ENCODE results near the gene AFAP1L1.

Gene AFAP1L1

DNA sequence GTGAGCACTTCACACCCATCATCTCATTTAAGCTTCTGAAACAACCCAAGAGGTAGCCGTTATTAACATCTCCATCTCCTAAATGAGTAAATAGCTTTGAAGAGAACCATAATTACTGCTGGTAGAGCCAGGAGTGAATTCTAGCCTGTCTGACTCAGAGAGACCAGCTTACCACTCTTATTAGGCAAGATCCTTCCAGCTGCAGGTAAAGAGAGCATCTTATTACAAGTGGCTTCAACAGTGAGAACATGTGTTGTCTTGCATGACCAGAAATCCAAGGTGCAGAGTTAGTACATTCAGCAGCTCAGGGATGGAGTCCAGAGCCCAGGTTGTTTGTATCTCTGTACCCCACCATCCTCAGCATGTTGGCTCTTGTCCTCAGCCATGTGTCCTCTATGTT is 10.9 kb upstream of the AFAP1L1 start:
- H4K8ac ChIP-seq (ENCODE audit: low read length) = no peak overlapping the region
- 92% methylated on average over 1 of the region's 1 CpG for WGBS
- no peak overlapping the region for H2BK15ac ChIP-seq (ENCODE audit: low read depth, poor library complexity, severe bottlenecking)
- no peak overlapping the region for H3K9ac ChIP-seq (ENCODE audit: low read length)
- H2BK12ac ChIP-seq (ENCODE audit: low read length in 2 of 2) = no peak overlapping the region
- H2AFZ ChIP-seq (ENCODE audit: low read depth, low read length) = no peak overlapping the region
- H3K79me1 ChIP-seq (replicated peaks; ENCODE audit: low read length, poor library complexity, severe bottlenecking) = no peaks in the 10 kb centered on the region
- no peak overlapping the region for H2BK5ac ChIP-seq (ENCODE audit: low read depth, low read length, poor library complexity, severe bottlenecking)
- peaks cover 11% of the 10 kb centered on the region for H3K4me1 ChIP-seq (ENCODE audit: control insufficient read depth, insufficient read depth, low read depth, low read length)
- H3K27me3 ChIP-seq (ENCODE audit: control insufficient read depth in 1 of 2, insufficient read depth in 1 of 2, low read length in 2 of 2) = peaks cover 0 to 28% of the 10 kb centered on the region in 2 experiments
- no peak overlapping the region for H3K18ac ChIP-seq (ENCODE audit: low read depth in 1 of 2, low read length in 2 of 2)
- no peak overlapping the region for H3K4me2 ChIP-seq (ENCODE audit: low read length, poor library complexity, severe bottlenecking)
- no peak overlapping the region for H3K23ac ChIP-seq (ENCODE audit: low read length in 2 of 2)
- DNase-seq = no peak
- no peak overlapping the region for H3K4me3 ChIP-seq (ENCODE audit: insufficient read depth in 1 of 2, low read depth in 1 of 2, low read length in 2 of 2)
- peaks cover 0 to 10% of the 10 kb centered on the region in 2 experiments for H3K36me3 ChIP-seq (ENCODE audit: control insufficient read depth in 1 of 2, insufficient read depth in 2 of 2, low read depth in 1 of 2, low read length in 2 of 2)
- no peak overlapping the region for H3K27ac ChIP-seq (ENCODE audit: low read length, poor library complexity, severe bottlenecking)
- no peak overlapping the region for H4K91ac ChIP-seq (ENCODE audit: low read length)
- H2AK5ac ChIP-seq (ENCODE audit: low read length, severe bottlenecking) = no peak overlapping the region
- H3K14ac ChIP-seq (ENCODE audit: low read length in 2 of 2) = no peak overlapping the region
- no peak overlapping the region for H2BK120ac ChIP-seq (ENCODE audit: low read depth, low read length)
- H3K9me3 ChIP-seq (ENCODE audit: control insufficient read depth, low read length) = no peaks in the 10 kb centered on the region
- H3K4ac ChIP-seq (ENCODE audit: low read depth in 1 of 2, low read length in 2 of 2) = no peak overlapping the region

DNA sequence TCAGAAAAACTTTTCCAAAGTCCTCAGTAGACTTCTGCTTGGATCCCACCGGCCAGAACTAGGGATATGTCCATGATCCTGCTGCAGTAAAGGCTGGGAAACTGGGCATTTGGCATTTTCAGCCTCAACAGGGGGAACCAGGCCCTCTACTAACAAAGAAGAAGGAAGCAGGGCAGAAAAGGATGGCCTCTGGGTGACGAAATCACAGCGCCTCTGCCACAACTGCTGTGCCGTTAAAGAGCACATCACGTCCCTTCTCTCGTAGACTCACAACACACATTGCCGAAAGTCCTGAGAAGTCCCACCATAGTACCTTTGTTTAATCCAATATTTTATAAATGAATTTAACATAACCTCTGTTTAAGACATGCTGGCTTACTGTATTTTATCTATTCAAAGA is 10.4 kb upstream of the AFAP1L1 start:
- H3K4ac ChIP-seq (ENCODE audit: low read depth in 1 of 2, low read length in 2 of 2) = no peak overlapping the region
- peaks cover 11% of the 10 kb centered on the region for H3K4me1 ChIP-seq (ENCODE audit: control insufficient read depth, insufficient read depth, low read depth, low read length)
- no peak overlapping the region for H3K23ac ChIP-seq (ENCODE audit: low read length in 2 of 2)
- H4K91ac ChIP-seq (ENCODE audit: low read length) = no peak overlapping the region
- no peaks in the 10 kb centered on the region for H3K79me1 ChIP-seq (replicated peaks; ENCODE audit: low read length, poor library complexity, severe bottlenecking)
- H2BK5ac ChIP-seq (ENCODE audit: low read depth, low read length, poor library complexity, severe bottlenecking) = no peak overlapping the region
- no peak overlapping the region for H2BK12ac ChIP-seq (ENCODE audit: low read length in 2 of 2)
- no peak overlapping the region for H2BK120ac ChIP-seq (ENCODE audit: low read depth, low read length)
- H2BK15ac ChIP-seq (ENCODE audit: low read depth, poor library complexity, severe bottlenecking) = no peak overlapping the region
- WGBS = 65% methylated on average over 3 of the region's 7 CpGs
- H3K18ac ChIP-seq (ENCODE audit: low read depth in 1 of 2, low read length in 2 of 2) = no peak overlapping the region
- H2AFZ ChIP-seq (ENCODE audit: low read depth, low read length) = no peak overlapping the region
- no peak overlapping the region for H4K8ac ChIP-seq (ENCODE audit: low read length)
- no peak overlapping the region for H2AK5ac ChIP-seq (ENCODE audit: low read length, severe bottlenecking)
- no peak overlapping the region for H3K27ac ChIP-seq (ENCODE audit: low read length, poor library complexity, severe bottlenecking)
- peaks cover 0 to 5% of the 10 kb centered on the region in 2 experiments for H3K36me3 ChIP-seq (ENCODE audit: control insufficient read depth in 1 of 2, insufficient read depth in 2 of 2, low read depth in 1 of 2, low read length in 2 of 2)
- H3K27me3 ChIP-seq (ENCODE audit: control insufficient read depth in 1 of 2, insufficient read depth in 1 of 2, low read length in 2 of 2) = peaks cover 0 to 28% of the 10 kb centered on the region in 2 experiments
- H3K9me3 ChIP-seq (ENCODE audit: control insufficient read depth, low read length) = no peaks in the 10 kb centered on the region
- no peak overlapping the region for H3K4me2 ChIP-seq (ENCODE audit: low read length, poor library complexity, severe bottlenecking)
- no peak overlapping the region for H3K4me3 ChIP-seq (ENCODE audit: insufficient read depth in 1 of 2, low read depth in 1 of 2, low read length in 2 of 2)
- no peak overlapping the region for H3K9ac ChIP-seq (ENCODE audit: low read length)
- H3K14ac ChIP-seq (ENCODE audit: low read length in 2 of 2) = no peak overlapping the region
- DNase-seq = no peak

- H3K9me3 ChIP-seq (ENCODE audit: control insufficient read depth, low read length) = no peaks in the 10 kb centered on the region
- H2BK12ac ChIP-seq (ENCODE audit: low read length in 2 of 2) = no peak overlapping the region
- H3K4me3 ChIP-seq (ENCODE audit: insufficient read depth in 1 of 2, low read depth in 1 of 2, low read length in 2 of 2) = no peak overlapping the region
- no peak overlapping the region for H3K27ac ChIP-seq (ENCODE audit: low read length, poor library complexity, severe bottlenecking)
- H3K14ac ChIP-seq (ENCODE audit: low read length in 2 of 2) = no peak overlapping the region
- no peak for DNase-seq
- H2BK5ac ChIP-seq (ENCODE audit: low read depth, low read length, poor library complexity, severe bottlenecking) = no peak overlapping the region
- no peak overlapping the region for H2AFZ ChIP-seq (ENCODE audit: low read depth, low read length)
- H4K91ac ChIP-seq (ENCODE audit: low read length) = no peak overlapping the region
- no peaks in the 10 kb centered on the region for H3K79me1 ChIP-seq (replicated peaks; ENCODE audit: low read length, poor library complexity, severe bottlenecking)
- H3K4ac ChIP-seq (ENCODE audit: low read depth in 1 of 2, low read length in 2 of 2) = no peak overlapping the region
- WGBS = 79% methylated on average over 3 of the region's 4 CpGs
- no peak overlapping the region for H2BK120ac ChIP-seq (ENCODE audit: low read depth, low read length)
- H2AK5ac ChIP-seq (ENCODE audit: low read length, severe bottlenecking) = no peak overlapping the region
- peaks cover 0 to 4% of the 10 kb centered on the region in 2 experiments for H3K36me3 ChIP-seq (ENCODE audit: control insufficient read depth in 1 of 2, insufficient read depth in 2 of 2, low read depth in 1 of 2, low read length in 2 of 2)
- H2BK15ac ChIP-seq (ENCODE audit: low read depth, poor library complexity, severe bottlenecking) = no peak overlapping the region
- peaks cover 0 to 28% of the 10 kb centered on the region in 2 experiments for H3K27me3 ChIP-seq (ENCODE audit: control insufficient read depth in 1 of 2, insufficient read depth in 1 of 2, low read length in 2 of 2)
- H3K4me1 ChIP-seq (ENCODE audit: control insufficient read depth, insufficient read depth, low read depth, low read length) = peaks cover 8% of the 10 kb centered on the region
- H3K18ac ChIP-seq (ENCODE audit: low read depth in 1 of 2, low read length in 2 of 2) = no peak overlapping the region
- H3K4me2 ChIP-seq (ENCODE audit: low read length, poor library complexity, severe bottlenecking) = no peak overlapping the region
- H3K9ac ChIP-seq (ENCODE audit: low read length) = no peak overlapping the region
- no peak overlapping the region for H3K23ac ChIP-seq (ENCODE audit: low read length in 2 of 2)
- no peak overlapping the region for H4K8ac ChIP-seq (ENCODE audit: low read length)
Measured at GRCh38 chr5:149262315-149262714, 9.3 kb upstream of the AFAP1L1 start.

DNA sequence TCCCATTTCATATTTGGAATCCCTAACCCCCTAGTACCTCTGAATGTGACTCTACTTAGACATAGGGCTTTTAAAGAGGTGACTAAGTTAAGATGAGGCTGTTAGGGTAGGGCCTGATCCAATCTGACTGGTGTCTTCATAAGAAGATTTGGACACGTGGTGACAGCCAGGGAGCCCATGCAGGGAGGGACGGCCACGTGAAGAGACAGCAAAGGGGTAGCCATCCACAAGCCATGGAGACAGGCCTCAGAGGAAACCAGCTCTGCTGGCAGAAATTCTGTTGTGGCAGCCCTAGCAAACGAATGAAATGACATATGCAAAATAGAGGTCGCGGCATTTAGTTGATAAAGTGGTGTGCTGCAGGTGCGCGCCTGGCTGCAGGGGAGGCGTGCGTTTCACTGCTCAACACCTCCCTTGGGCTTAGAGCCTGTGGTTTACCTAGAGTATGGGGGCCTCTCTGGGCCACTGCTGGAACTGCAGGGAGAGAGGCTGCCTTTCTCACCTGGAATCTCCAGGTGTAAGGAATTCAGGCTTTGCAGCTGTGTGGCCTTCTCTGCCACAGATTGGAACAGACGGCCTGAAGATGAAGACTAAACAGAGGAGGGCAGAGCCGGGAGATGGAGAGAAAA is 7.1 kb upstream of the AFAP1L1 start:
- H3K4me2 ChIP-seq (ENCODE audit: low read length, poor library complexity, severe bottlenecking) = no peak overlapping the region
- H4K8ac ChIP-seq (ENCODE audit: low read length) = no peak overlapping the region
- no peak overlapping the region for H2BK120ac ChIP-seq (ENCODE audit: low read depth, low read length)
- no peak overlapping the region for H2AFZ ChIP-seq (ENCODE audit: low read depth, low read length)
- H4K91ac ChIP-seq (ENCODE audit: low read length) = no peak overlapping the region
- no peaks in the 10 kb centered on the region for H3K36me3 ChIP-seq (ENCODE audit: control insufficient read depth in 1 of 2, insufficient read depth in 2 of 2, low read depth in 1 of 2, low read length in 2 of 2)
- no peak overlapping the region for H3K9ac ChIP-seq (ENCODE audit: low read length)
- DNase-seq = no peak
- H3K14ac ChIP-seq (ENCODE audit: low read length in 2 of 2) = no peak overlapping the region
- WGBS = 16% methylated on average over 12 of the region's 12 CpGs
- no peak overlapping the region for H3K4ac ChIP-seq (ENCODE audit: low read depth in 1 of 2, low read length in 2 of 2)
- H3K27me3 ChIP-seq (ENCODE audit: control insufficient read depth in 1 of 2, insufficient read depth in 1 of 2, low read length in 2 of 2) = peaks cover 0 to 28% of the 10 kb centered on the region in 2 experiments
- H2BK5ac ChIP-seq (ENCODE audit: low read depth, low read length, poor library complexity, severe bottlenecking) = no peak overlapping the region
- peaks cover 15% of the 10 kb centered on the region for H3K9me3 ChIP-seq (ENCODE audit: control insufficient read depth, low read length)
- H3K79me1 ChIP-seq (replicated peaks; ENCODE audit: low read length, poor library complexity, severe bottlenecking) = no peaks in the 10 kb centered on the region
- H3K27ac ChIP-seq (ENCODE audit: low read length, poor library complexity, severe bottlenecking) = no peak overlapping the region
- no peak overlapping the region for H2AK5ac ChIP-seq (ENCODE audit: low read length, severe bottlenecking)
- H3K23ac ChIP-seq (ENCODE audit: low read length in 2 of 2) = no peak overlapping the region
- no peak overlapping the region for H2BK12ac ChIP-seq (ENCODE audit: low read length in 2 of 2)
- peaks cover 3% of the 10 kb centered on the region for H3K4me1 ChIP-seq (ENCODE audit: control insufficient read depth, insufficient read depth, low read depth, low read length)
- H3K4me3 ChIP-seq (ENCODE audit: insufficient read depth in 1 of 2, low read depth in 1 of 2, low read length in 2 of 2) = no peak overlapping the region
- H3K18ac ChIP-seq (ENCODE audit: low read depth in 1 of 2, low read length in 2 of 2) = no peak overlapping the region
- no peak overlapping the region for H2BK15ac ChIP-seq (ENCODE audit: low read depth, poor library complexity, severe bottlenecking)
